HG03175 (cell line): ENCODE results near the gene ST6GAL1.

ENCODE experiments used
- ATAC-seq: cut with Tn5 transposase; IDR thresholded peaks from one replicate; pipeline ENCODE4 v1.9.1; 2021; ENCODE audit warnings: mild to moderate bottlenecking, moderate library complexity; ENCODE audit not compliant: unreplicated experiment

The ST6GAL1 gene

DNA sequence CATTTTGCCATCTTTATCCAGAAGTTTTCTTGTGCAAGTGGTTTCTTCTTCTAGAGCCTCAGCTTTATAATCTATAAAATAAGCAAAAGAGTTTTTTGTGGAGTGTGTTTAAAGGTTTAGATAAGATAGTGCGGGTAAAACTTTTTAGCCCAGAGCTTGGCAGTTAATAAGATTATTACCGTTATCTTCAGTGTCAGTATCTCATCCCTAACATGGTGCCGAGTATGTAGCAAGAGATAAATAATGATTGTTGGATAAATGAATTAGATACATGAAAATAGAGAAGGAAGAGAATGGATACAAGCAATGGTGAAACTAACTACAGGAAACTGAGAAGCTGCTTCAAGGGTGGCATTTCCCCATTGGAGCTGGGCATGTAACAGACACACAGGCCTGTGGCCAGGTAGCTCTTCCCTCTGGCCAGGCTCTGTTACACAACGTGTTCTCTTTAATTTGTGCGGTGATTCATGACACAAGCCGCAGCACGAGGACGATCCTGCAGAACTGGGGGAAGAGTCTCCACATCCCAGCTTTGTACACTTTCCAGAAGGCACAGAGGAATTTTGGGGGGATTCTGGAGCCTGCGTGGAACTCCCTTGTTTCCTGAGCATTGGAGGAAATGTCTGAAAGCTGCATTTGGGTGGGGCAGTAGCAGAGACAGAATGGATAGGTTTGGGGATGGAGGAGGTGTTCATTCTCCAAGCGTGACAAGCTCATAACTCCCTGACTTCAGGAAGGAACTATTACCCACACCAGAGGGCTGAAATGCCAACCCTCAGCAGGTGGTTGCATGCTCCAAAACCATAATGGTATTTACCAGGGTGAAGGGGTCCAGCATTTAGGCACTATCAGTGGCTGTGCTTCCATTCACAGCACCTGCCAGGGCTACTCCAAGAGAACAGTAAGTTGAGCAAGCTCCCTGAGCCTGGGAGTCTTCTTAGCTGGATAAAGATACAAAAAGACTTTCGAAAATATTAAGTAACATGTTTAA is 14.2 kb upstream of the ST6GAL1 start:
- no peak for ATAC-seq

DNA sequence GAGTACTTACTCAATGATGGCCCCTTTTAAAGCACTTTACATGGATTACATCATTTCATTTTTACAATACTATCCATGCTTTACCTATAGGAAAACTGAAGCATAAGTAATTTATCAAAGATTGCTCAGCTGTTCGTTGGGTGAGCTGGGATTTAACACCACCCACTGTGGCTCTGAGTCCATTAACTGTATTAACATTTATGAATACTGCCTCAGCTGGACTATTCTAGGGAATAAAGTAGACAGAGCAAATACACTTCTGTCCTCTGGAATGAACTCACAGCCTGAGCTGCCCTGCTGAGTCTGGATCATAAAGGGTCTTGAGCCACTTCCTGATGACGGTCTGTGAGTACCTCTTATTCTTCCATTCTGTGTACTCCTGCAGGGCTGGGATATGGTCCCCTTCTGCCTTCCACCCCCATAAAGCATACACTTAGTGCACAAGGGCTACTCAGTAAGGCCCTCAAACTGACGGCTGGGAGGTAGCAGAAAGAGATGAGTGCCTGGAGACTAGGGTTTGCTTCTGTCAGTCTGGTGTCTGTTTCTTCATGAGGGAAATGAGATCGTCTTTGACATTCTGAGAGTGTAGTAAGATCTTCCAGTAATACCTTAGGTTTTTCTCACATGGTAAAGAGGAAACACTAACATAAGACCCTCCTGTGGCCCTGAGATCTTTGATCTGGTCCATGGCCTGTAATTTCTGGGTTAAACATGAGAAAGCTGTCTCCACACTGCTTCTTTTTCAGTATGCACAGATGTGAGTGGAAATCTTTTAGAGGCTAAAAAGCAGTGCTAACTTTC is 12.6 kb upstream of the ST6GAL1 start:
- no peak for ATAC-seq

DNA sequence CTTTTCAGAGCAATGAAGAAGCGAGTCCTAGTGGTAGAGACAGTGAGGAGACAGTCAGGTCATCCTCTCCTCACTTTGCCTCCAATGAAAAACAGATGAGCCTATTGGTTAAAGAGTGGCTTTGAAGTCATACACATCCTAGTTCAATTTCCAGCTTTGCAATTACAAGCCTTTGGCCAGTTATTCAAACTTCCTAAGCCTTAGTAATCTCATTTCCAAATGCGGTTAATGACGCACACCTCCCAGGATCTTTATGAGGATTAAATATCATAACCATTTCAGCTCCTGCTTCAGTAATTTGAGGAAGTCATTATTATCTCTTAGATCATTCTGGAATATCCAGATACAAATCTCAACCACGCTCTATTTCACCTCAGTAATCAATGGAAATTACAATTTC is 10.0 kb upstream of the ST6GAL1 start:
- ATAC-seq = no peak

DNA sequence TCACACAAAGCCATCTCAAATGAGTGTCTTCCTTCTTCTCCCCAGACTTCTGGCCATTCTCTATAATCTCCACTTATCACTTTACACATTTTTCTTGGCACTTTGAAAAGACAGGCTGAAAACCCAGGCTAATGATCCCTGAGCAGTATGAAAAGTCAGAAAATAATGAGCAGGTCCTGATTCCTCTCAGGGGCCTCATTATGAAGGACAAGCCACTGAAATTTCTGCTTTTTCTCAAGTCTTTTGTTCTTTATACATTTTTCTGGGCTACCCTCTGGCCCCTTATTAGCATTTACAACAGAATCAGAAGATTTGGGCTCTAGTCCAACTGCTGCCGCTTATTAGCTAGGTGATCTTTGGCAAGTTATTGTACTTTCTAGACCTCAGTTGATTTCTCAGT is 9.5 kb upstream of the ST6GAL1 start:
- no peak for ATAC-seq

DNA sequence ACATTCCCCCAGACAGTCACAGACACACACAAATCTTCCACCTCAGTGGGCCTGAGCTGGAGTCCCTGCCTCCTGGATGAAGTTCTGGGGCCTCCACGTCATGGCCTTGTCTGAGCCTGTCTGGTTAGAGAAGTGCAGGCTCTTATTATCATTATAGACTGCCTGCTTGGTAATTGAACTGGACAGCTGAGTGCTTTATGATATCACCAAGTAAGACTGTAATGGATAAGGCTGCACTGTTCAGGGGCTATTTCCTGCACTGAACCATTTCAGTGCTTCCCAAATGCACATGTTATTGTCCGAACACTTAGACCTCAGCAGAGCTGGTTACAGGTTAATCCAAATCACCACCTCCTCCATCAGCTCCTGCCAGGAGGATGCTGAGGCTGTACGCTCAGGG is 8.7 kb upstream of the ST6GAL1 start:
- no peak for ATAC-seq

DNA sequence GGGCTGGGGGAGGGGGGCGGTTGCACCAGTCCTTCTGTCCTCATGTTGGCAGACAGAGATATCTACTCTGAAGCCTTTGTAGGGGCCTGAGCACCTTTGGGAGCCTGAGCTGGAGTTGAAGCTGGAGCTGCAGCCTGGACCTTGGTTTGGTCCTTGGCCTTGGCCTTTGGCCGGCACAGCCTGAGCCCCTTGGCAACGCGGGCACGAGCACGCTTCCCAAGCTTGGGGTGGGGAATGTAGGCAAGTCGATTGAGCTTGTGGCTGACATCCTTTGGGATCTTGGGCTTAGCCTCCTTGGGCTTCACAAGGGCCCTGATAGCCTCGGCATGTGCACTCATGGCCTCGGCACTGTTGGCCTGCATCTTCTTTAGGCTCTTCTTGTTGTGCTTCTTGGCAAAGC is 8.1 kb upstream of the ST6GAL1 start:
- ATAC-seq = no peak

DNA sequence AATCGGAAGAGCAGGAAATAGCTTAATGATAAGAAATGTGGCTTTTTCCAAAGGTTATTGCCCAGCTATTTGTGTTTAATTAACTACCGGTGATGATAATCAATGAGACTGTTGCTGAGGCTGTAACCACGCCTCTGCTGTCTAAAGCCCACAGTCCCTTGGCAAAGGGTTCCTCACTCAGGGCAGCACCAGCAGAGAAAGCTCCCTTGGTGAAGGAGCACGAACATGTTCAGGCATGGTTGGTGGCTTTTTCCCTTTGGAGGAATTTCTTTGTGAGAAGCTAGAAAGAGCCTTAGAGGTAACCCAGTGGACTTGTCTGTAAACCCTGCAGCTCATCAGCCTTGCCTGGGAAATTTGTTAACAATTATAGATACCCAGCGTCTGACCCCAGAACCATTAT is 7.5 kb upstream of the ST6GAL1 start:
- ATAC-seq = no peak

DNA sequence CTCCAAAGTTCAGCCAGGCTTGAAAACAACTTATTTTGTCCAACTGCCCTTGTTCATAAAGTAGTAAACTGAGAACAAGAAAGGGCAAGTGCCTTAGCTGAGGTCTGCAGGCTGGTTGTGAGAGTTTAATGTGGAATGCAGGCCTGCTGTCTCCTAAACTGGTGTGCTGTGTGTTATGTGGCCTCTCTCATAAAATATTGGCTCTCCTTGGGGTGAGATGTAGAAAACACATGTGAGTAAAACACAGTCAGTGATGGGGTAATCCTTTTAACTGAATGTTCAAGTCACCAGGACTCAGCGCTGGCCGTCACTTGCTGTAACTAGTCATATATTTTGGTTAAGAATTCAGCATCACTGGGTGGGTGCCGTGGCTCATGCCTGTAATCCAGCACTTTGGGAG is 7.1 kb upstream of the ST6GAL1 start:
- ATAC-seq = no peak

DNA sequence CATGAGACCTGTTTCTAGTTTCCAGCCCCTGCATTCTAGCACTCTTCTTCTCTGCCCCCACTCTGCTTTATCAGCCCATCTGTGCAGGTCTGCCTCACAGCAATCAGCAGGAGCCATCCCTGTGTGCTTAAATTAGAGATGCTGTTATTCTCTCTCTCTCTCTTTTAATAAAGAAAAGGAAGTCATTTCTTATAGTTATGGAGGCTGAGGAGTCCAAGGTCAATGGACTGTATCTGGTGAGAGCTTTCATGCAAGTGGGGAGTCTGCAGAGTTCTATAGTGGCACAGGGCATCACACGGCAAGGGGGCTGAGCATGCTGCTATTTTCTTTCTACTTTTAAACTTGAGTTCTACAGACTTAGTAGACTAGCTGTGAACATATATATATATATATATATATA is 4.5 kb upstream of the ST6GAL1 start:
- ATAC-seq = no peak

DNA sequence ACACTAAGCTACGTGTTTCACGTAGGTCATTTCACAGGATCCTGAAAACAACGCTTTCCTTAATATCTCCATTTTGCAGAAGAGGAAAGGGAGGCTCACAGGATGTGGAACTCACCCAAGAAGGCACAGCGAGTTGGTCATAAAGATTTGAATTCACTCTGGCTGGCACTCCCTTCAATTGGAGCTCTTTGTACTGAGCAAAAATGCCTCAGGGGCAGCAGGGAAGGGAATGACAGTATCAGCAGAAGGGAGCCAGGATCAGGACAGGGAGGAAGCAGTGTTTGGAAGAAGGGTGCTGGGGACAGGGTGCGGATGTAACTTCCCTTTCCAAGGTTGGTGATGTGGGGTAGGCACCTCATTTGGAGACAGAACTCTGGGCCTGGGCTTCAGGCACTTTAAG is 1.1 kb upstream of the ST6GAL1 start:
- ATAC-seq = no peak

DNA sequence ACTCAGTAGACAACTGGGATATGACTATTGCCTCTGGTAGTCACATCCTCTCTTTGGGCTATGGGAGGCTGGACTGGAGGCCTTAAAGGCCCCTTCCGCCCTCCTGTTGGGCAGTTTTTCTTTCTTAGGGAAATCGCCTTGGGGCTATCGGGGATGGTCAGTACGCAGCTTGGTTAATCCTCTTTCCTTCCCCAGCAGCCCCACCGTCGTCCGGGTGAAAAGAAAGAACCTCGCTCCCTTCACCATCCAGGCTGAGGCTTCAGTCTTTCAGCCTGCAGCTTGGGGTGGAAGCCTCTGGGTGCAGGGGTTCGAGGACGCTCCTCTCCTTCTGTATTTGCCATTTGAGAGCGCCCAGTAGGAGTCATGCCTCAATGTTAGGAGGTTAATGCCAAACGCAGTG is 641 bp upstream of the ST6GAL1 start:
- ATAC-seq = no peak

DNA sequence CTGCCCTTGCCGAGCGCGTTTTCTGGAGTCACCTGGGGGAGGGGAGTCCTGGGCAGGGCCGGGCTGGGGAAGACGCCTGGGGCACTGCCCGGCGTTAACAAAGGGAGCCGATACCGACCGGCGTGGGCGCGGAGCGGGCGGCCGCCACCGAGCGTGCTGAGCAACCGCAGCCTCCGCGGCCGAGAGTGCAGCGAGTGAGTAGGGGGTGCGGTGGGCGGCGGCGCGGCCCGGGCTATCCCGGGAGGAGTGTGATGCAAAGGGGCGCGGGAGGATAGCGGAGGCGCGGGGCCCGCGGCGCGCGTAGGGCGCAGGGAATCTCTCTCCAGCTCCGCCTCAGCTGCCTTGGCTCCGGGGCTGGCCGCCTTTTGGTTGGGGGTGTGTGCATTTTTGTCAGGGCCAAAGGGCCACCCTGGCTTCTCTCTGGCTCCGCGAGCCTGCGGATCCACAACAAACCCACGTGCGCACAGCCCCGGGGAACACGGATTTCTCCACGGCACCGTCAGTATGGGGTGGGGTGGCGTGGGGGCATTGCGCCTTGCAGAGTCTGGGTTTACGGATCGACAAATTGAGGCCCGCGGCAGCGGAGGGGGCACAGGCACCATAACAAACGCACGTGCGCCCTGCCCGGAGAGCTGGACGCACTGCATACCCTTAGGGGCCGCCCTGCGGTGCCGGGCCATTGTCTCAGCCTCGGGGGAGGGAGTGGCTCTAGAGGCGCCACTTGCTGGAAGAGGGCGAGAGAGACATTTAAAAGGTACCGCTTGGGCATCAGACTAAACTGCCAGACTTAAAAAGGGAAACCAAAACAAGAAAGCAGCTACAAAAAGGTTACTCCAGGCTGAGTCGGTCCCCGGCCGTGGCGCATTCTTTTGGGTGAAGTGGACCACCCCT is 560 bp downstream of the ST6GAL1 start:
- peak; percentile 80 for ATAC-seq

DNA sequence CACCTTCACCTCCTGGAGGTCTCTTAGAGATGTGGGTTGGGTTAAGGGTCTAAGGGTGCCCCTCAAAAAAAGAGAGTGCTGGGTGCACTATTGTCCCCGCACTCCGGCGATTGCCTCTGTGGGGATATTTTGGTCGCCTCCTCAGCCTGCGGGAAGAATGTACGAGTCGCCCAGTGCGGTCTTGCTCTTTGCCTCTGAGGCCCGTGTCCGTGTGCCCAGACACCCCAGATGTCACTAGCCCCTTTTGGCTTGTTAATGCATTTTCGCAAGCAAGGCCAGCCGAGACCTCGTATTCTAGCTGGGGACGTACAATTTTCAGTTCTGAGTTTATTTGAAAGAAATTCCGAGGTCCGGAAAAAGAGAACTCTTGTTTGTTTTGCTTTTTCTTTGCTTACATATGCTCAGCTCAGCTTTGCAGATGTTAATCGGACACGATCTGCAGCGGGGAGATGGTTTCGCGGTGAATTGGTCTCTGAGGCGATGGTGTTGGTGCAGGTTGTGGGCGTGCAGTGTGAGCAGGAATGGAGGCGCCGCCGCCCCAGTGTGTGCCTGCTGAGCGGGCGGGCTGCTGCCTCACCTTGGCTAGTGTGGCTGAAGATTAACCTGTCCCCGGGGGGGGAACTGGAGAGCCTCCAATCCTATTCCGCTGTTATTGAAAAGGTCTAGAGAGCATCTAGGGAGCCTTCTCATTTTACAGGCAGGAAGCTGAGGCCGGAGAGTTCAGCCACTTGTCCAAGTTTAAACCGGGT is 1.4 kb downstream of the ST6GAL1 start:
- ATAC-seq = peak; percentile 38

DNA sequence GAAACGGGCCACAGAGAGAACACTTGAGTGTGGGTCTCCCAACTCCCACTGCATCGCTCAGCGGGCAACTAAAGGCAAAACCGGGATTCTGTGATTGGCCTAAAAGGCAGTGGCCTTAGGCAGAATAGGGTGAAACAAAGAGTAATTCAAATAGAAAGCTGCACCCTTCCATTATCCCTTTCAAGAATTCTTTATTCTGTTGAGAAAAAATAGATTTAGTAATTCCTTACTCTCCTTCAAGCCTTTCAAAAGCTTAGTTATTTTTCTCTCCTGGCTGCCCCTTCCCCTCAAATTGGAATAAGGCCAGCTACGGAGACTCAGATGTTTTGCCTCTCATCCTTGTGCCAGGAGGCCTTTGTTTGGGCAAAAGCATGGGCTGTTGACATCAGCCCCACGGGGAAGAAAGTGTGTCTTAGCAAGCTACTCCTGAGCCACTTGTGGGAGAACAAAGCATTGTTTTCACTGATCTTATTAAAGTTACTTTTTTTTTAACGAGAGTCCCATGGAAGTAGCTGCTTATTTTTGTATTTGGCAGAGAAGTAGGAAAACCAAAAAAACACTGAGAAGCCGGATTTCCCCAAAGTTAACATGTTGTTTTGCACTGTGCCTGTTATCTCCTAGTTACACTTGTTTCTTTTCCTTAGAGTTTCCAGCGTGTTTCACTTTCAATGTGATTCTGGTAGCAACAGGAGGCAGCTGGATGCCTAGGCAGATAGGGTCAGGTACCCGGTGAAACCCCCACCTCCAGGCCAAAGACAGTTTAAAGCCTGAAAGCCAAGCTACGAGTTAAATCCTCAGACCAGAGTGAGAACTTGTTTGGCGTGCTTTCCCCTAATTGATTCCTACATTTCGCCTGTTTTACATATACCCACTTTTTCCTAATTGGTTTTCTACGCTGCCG is 2.2 kb downstream of the ST6GAL1 start:
- ATAC-seq = no peak

DNA sequence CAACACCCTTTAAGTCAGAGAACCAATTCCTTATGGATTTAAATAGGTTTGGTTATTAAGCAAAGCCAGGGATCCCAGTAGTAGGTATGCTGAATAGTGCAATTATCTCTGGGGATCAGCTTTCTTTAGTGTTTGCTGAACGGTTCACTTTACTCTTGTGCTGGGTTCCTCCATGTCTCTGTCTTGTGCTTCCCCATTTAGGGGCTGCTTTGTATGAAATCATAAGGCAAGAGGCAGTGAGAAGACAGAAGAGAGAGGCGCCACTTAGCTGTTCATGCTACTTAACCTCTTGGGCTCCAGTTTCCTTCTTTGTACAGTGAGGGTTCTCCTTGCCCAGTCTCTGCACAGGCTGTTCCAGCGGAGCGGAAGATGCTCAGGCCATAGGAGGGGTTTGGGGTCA is 3.5 kb downstream of the ST6GAL1 start:
- ATAC-seq = no peak

DNA sequence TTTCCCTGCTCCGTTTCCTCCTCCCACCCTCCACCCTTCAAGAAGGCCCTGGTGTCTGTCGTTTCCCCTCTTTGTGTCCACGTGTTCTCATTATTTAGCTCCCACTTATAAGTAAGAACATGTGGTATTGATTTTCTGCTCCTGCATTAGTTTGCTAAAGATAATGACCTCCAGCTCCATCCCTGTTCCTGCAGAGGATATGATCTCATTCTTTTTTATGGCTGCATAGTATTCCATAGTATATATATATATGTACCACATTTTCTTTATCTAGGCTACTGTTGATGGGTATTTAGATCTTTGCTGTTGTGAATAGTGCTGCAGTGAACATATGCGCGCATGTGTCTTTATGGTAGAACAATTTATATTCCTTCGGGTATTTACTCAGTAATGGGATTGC is 4.8 kb downstream of the ST6GAL1 start:
- ATAC-seq = no peak

DNA sequence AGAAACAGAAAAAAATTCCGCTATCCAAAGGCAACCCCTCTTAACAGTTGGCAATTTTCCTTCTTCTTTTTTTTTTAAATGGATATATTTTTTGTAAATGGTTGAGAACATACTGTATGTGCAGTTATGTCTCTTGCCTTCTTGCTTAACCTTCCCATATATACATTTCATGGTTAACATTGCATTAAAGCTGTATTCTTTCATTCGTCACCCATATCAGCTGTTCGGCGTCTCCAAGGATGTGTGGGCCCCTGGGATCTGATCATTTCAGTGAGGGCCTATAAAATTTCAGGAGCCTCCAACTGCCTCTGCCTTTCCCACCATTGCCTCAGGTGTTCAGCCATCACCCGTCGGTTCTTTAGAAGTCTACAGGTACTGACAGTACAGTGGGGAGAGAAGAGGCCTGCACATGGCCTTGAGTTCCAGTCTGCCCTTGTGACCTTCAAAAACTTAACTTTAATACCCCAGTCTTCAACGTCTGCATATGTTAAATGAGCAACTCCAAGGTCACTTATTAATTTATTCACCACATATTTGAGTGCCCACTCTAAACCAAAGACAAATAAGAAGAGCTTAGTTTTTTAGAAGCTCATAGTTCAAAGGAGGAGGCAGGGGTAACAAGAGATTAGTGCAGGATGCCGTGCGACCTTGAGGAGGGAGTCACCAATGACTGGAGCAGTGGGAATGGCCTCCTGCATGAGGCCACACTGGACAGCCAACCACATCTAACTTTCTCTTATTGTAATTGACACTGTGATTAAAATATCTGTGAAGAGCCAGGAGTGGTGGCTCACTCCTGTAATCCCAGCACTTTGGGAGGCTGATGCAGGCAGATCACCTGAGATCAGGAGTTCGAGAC is 6.9 kb downstream of the ST6GAL1 start:
- no peak for ATAC-seq

DNA sequence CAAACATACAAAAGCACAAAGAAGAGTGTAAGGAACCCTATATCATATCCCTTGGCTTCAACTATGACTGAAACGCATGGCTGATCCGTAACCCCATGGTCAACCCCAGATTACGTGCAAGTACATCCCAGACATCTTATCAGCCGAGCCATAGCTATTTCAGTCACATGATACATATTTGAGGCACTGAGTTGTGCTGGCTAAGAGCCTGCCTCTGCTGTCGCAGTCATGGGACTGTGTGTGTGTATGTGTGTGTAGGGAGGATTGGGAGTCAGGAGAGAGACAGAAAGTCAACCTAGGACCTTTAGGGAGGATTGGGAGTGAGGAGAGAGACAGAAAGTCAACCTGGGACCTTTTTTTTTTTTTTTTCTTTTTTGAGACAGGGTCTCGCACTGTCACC is 8.4 kb downstream of the ST6GAL1 start:
- ATAC-seq = no peak
